Measurements from ENCODE around the gene TNN. TPM values are rescaled to one million over a fixed set of nuclear protein-coding genes. Genes with fewer than 3 reads are reported as not detected.

The TNN gene
- total RNA-seq, 1 experiment from 2014 or later: not detected

GRCh38 chr1:175095069-175095468, 27.4 kb downstream of the TNN start:
- no peak overlapping the region for H3K4me2 ChIP-seq (ENCODE audit: low read length)
- intact Hi-C loops (cut with micrococcal nuclease): no loop called here
- ChIA-PET CTCF (no interaction called here), POLR2A (ENCODE audit: unreplicated experiment) (no interaction called here)
- no peaks in the 10 kb centered on the region for H3K9me2 ChIP-seq (replicated peaks; ENCODE audit: low read length)
- H3K79me2 ChIP-seq (ENCODE audit: low read length): no peaks in the 10 kb centered on the region
- no peak for ATAC-seq
- no peak overlapping the region for H3K4me3 ChIP-seq (ENCODE audit: low read length)
- no peaks in the 10 kb centered on the region for H3K36me3 ChIP-seq (ENCODE audit: low read depth, low read length)
- no peak overlapping the region for H2AFZ ChIP-seq (ENCODE audit: low read length)
- no peak for DNase-seq
- TF ChIP-seq EZH2phosphoT487 (IDR thresholded peaks at IDR 0.05; ENCODE audit: borderline replicate concordance, low read length) (no peak), CTCF (conservative IDR thresholded peaks at IDR 0.05; ENCODE audit: low read depth, low read length) (no peak), EZH2 (IDR thresholded peaks at IDR 0.05; ENCODE audit: low read length, unreplicated experiment) (no peak)
- H3K9me3 ChIP-seq (ENCODE audit: low read length): no peaks in the 10 kb centered on the region
- no TSS peak for BruUV-seq (replicated peaks)
- 0 out of 2 replicates have a peak, but pooled peaks cover 1% of the 10 kb centered on the region for H3K27me3 ChIP-seq (ENCODE audit: low read length)
- H4K20me1 ChIP-seq (ENCODE audit: low read length): no peaks in the 10 kb centered on the region
- H3K4me1 ChIP-seq (ENCODE audit: insufficient read depth, low read length): no peaks in the 10 kb centered on the region
- H3K9ac ChIP-seq (ENCODE audit: low read length): no peak overlapping the region
- H3K27ac ChIP-seq (ENCODE audit: low read length): no peak overlapping the region
- H3F3A ChIP-seq (ENCODE audit: low read length, unreplicated experiment): no peaks in the 10 kb centered on the region

- ATAC-seq: no peak
- H3K79me2 ChIP-seq (ENCODE audit: low read length): no peaks in the 10 kb centered on the region
- H3K36me3 ChIP-seq (ENCODE audit: low read depth, low read length): no peaks in the 10 kb centered on the region
- no peak overlapping the region for H3K4me3 ChIP-seq (ENCODE audit: low read length)
- H3K9me3 ChIP-seq (ENCODE audit: low read length): no peaks in the 10 kb centered on the region
- no peak overlapping the region for H3K9ac ChIP-seq (ENCODE audit: low read length)
- no peaks in the 10 kb centered on the region for H3K9me2 ChIP-seq (replicated peaks; ENCODE audit: low read length)
- H3F3A ChIP-seq (ENCODE audit: low read length, unreplicated experiment): no peaks in the 10 kb centered on the region
- BruUV-seq (replicated peaks): no TSS peak
- no peak for TF ChIP-seq EZH2phosphoT487 (IDR thresholded peaks at IDR 0.05; ENCODE audit: borderline replicate concordance, low read length)
- no peak for TF ChIP-seq CTCF (conservative IDR thresholded peaks at IDR 0.05; ENCODE audit: low read depth, low read length)
- no peak for TF ChIP-seq EZH2 (IDR thresholded peaks at IDR 0.05; ENCODE audit: low read length, unreplicated experiment)
- ChIA-PET CTCF (no interaction called here), POLR2A (ENCODE audit: unreplicated experiment) (no interaction called here)
- intact Hi-C loops (cut with micrococcal nuclease): no loop called here
- H4K20me1 ChIP-seq (ENCODE audit: low read length): no peaks in the 10 kb centered on the region
- DNase-seq: peak; percentile 11
- H3K4me2 ChIP-seq (ENCODE audit: low read length): no peak overlapping the region
- no peaks in the 10 kb centered on the region for H3K4me1 ChIP-seq (ENCODE audit: insufficient read depth, low read length)
- H3K27me3 ChIP-seq (ENCODE audit: low read length): no peaks in the 10 kb centered on the region
- H3K27ac ChIP-seq (ENCODE audit: low read length): no peak overlapping the region
- H2AFZ ChIP-seq (ENCODE audit: low read length): no peak overlapping the region
Measured at GRCh38 chr1:175095978-175096607, 28.5 kb downstream of the TNN start.

DNA sequence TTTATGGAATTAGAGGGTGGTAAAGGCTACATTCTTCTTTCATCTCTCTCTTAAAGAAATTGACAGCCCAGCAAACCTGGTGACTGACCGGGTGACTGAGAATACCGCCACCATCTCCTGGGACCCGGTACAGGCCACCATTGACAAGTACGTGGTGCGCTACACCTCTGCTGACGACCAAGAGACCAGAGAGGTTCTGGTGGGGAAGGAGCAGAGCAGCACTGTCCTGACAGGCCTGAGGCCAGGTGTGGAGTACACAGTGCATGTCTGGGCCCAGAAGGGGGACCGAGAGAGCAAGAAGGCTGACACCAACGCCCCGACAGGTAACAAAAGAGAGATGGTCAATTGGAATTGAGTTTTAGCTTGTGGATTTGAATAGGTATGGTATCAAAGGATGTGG, 29.7 kb downstream of the TNN start:
- Histone ChIP-seq H3K4me2 (ENCODE audit: low read length) (no peak overlapping the region), H4K20me1 (ENCODE audit: low read length) (no peaks in the 10 kb centered on the region), H3K36me3 (ENCODE audit: low read depth, low read length) (no peaks in the 10 kb centered on the region), H3K9me3 (ENCODE audit: low read length) (no peaks in the 10 kb centered on the region), H3K27me3 (ENCODE audit: low read length) (no peaks in the 10 kb centered on the region), H3K4me1 (ENCODE audit: insufficient read depth, low read length) (no peaks in the 10 kb centered on the region), H3K4me3 (ENCODE audit: low read length) (no peak overlapping the region), H3K79me2 (ENCODE audit: low read length) (no peaks in the 10 kb centered on the region), H3K9me2 (replicated peaks; ENCODE audit: low read length) (no peaks in the 10 kb centered on the region), H3K27ac (ENCODE audit: low read length) (no peak overlapping the region), H3K9ac (ENCODE audit: low read length) (no peak overlapping the region), H3F3A (ENCODE audit: low read length, unreplicated experiment) (no peaks in the 10 kb centered on the region), H2AFZ (ENCODE audit: low read length) (no peak overlapping the region)
- ChIA-PET POLR2A (ENCODE audit: unreplicated experiment) (no interaction called here), CTCF (no interaction called here)
- TF ChIP-seq CTCF (conservative IDR thresholded peaks at IDR 0.05; ENCODE audit: low read depth, low read length) (no peak), EZH2phosphoT487 (IDR thresholded peaks at IDR 0.05; ENCODE audit: borderline replicate concordance, low read length) (no peak), EZH2 (IDR thresholded peaks at IDR 0.05; ENCODE audit: low read length, unreplicated experiment) (no peak)
- no peak for DNase-seq
- no TSS peak for BruUV-seq (replicated peaks)
- intact Hi-C loops (cut with micrococcal nuclease): no loop called here
- no peak for ATAC-seq
